Esophagus (tissue), 2 donors: Measurements from ENCODE around the gene CEP295NL. TPM values are rescaled to one million over a fixed set of nuclear protein-coding genes. Genes with fewer than 3 reads are reported as not detected.
"Not testable (repeated sequence)": the region's sequence is repeated elsewhere in the genome, so short reads cannot be mapped to it uniquely, and the experiment has no call there.

Experiments
- H3K27ac ChIP-seq, 2 donors: one replicate each; pipeline ENCODE4 v1.5.1; 2013; ENCODE audit warnings: low read depth in 2 of 2, mild to moderate bottlenecking in 2 of 2, inconsistent platforms in 1 of 2, low read length in 1 of 2, moderate library complexity in 1 of 2
- H3K27me3 ChIP-seq, 2 donors: one replicate each; pipeline ENCODE4 v1.6.1; 2013; ENCODE audit warnings: low read length in 2 of 2, control low read depth in 1 of 2, mild to moderate bottlenecking in 1 of 2; ENCODE audit not compliant: insufficient read depth in 2 of 2, control insufficient read depth in 1 of 2
- H3K36me3 ChIP-seq, 2 donors: one replicate each; pipeline ENCODE4 v1.6.1; 2013; ENCODE audit warnings: low read length in 1 of 2; ENCODE audit not compliant: control insufficient read depth in 2 of 2, insufficient read depth in 2 of 2
- H3K4me1 ChIP-seq, 2 donors: one replicate each; pipeline ENCODE4 v1.6.1; 2013; ENCODE audit warnings: low read length in 1 of 2; ENCODE audit not compliant: control insufficient read depth in 2 of 2, insufficient read depth in 2 of 2
- H3K4me3 ChIP-seq, 2 donors: one replicate each; pipeline ENCODE4 v1.5.1; 2013; ENCODE audit warnings: low read length in 2 of 2, mild to moderate bottlenecking in 2 of 2, low read depth in 1 of 2, moderate library complexity in 1 of 2
- H3K9me3 ChIP-seq, 2 donors: one replicate each; pipeline ENCODE4 v1.6.1; 2013; ENCODE audit warnings: mild to moderate bottlenecking in 2 of 2, low read depth in 1 of 2, low read length in 1 of 2, moderate library complexity in 1 of 2; ENCODE audit not compliant: control insufficient read depth in 2 of 2, insufficient read depth in 1 of 2
- WGBS, 2 donors: extraction: QIAGEN DNeasy Blood & Tissue Kit; methylation state at CpG; one replicate each; pipeline ENCODE4 v1.1.7; 2013; 5-methylcytosine and 5-hydroxymethylcytosine counted together
- polyA plus RNA-seq, 2 donors: library from polyadenylated mRNA; stranded (reverse); fragments of 200-250 nt; gene quantifications; one replicate each; pipeline ENCODE4 v1.2.3, GENCODE V29; 2013
- donor health status: healthy with polysubstance abuse.
- donor health status: Bipolar disorder and iron deficiency.

CEP295NL gene
- polyA plus RNA-seq, 2 donors = 0.25 to 3.5 TPM

DNA sequence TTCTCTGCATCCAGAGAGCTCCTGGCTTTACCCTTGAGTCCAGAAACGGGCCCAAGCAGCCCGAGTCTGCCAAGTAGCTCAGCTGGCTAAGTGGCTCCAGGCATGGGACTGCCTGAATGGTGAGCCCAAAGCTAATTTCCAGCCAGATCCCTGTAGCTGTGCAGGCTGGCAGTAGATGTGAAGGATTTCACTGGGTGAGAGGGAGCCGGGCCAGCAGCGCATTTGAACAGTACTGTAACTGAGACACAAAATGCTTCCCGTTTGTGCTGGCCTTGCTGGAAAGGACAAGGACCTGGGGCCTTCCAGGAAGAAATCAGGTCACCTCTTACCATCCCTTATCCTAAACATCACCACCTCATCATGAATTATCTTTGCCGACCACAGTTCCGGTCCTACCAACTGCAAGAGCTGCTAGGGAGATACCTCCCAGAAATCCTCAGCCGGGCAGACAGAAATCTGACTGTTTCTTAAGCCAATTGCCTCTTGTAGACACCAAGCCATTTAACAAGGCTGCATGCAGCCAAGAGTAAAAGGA lies 18.5 kb upstream of the CEP295NL start:
- Histone ChIP-seq H3K36me3 (no peaks in the 10 kb centered on the region), H3K27me3 (peaks cover 0 to 11% of the 10 kb centered on the region in 2 donors), H3K27ac (peak overlapping the region; percentile 21 to 58), H3K4me3 (peak overlapping the region; percentile 2 to 6), H3K4me1 (peaks cover 6 to 17% of the 10 kb centered on the region in 2 donors), H3K9me3 (no peaks in the 10 kb centered on the region)
- WGBS, 2 donors = 32 to 44% methylated on average over 8 of the region's 8 CpGs

DNA sequence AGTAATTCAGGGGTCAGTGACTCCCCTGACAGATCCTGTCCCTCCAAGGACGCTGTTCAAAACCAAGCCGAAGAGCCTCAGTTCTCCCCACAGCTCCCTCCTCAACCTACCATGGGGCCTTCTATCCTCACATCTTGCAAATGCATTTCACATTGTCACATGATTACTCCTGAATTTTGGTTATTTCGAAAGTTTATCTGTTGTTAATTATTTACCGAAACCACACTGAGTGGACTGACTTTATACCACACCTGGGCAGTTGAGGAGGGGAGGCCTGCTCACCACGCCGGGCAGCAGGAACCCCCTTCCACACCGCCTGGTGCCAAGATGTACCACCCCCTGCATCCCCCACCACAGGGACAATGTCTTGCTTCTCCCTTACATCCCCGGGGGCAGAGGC lies 17.5 kb upstream of the CEP295NL start:
- Histone ChIP-seq H3K27me3 (peaks cover 0 to 9% of the 10 kb centered on the region in 2 donors), H3K4me3 (no peak overlapping the region), H3K4me1 (peaks cover 8 to 25% of the 10 kb centered on the region in 2 donors), H3K9me3 (no peaks in the 10 kb centered on the region), H3K36me3 (no peaks in the 10 kb centered on the region), H3K27ac (no peak overlapping the region)
- WGBS, 2 donors = 72 to 78% methylated on average over 8 of the region's 8 CpGs

DNA sequence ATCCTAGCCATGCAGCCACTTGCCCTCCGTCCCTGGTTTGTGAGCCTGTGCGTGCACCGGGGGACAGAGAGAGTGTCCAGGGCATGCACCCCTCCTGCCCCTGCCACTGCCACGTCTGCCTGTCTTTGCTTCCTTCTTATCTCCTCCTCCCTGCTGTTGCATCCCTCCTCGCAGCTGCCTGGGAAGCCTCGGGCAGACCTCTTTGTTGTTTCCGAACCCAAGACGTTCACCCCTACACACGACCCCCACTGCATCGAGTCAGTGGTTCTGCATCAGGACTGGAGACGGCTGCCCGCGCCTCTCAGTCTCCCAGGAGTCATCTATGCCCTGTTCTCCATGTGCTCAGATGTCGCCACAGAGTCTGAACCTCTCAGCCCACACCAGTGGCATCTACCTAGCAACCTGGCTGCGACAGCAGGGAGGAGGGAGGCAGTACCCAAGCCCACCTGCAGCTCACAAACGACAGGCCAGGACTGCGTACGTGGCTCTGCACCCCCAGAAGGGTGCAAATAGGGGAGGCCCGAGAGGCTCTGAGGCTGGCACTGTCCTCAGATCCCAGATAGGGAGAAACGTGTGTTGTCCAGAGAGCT lies 17.0 kb upstream of the CEP295NL start:
- peak overlapping the region in 1 of 2 donors; percentile 34 for H3K27ac ChIP-seq
- no peaks in the 10 kb centered on the region for H3K36me3 ChIP-seq
- no peaks in the 10 kb centered on the region for H3K9me3 ChIP-seq
- H3K27me3 ChIP-seq = peaks cover 0 to 8% of the 10 kb centered on the region in 2 donors
- WGBS, 2 donors = 74 to 75% methylated on average over 20 of the region's 20 CpGs
- peaks cover 8 to 25% of the 10 kb centered on the region in 2 donors for H3K4me1 ChIP-seq
- no peak overlapping the region for H3K4me3 ChIP-seq

DNA sequence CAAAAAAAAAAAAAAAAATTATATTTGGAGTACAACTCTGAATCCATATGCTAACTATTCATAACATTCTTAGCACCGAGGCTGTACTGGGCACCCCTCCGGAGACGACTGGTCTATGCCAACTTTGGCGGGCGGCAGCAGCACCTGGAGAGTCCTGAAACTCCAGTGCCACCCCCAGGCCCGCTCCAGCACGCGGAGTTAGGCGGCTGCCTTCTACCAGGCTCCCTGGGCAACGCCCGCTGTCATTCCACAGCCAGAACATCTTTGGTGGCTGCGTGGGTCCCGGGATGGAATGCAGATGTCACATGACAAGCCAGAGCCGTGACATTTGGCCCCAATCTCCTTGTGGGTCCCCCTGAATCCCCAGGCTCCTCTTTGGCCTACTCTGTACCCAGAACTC lies 16.0 kb upstream of the CEP295NL start:
- no peaks in the 10 kb centered on the region for H3K9me3 ChIP-seq
- WGBS, 2 donors = 60 to 79% methylated on average over 14 of the region's 14 CpGs
- peak overlapping the region in 1 of 2 donors; percentile 20 for H3K27ac ChIP-seq
- no peak overlapping the region for H3K4me3 ChIP-seq
- no peaks in the 10 kb centered on the region for H3K36me3 ChIP-seq
- peaks cover 8 to 24% of the 10 kb centered on the region in 2 donors for H3K4me1 ChIP-seq
- H3K27me3 ChIP-seq = no peaks in the 10 kb centered on the region

DNA sequence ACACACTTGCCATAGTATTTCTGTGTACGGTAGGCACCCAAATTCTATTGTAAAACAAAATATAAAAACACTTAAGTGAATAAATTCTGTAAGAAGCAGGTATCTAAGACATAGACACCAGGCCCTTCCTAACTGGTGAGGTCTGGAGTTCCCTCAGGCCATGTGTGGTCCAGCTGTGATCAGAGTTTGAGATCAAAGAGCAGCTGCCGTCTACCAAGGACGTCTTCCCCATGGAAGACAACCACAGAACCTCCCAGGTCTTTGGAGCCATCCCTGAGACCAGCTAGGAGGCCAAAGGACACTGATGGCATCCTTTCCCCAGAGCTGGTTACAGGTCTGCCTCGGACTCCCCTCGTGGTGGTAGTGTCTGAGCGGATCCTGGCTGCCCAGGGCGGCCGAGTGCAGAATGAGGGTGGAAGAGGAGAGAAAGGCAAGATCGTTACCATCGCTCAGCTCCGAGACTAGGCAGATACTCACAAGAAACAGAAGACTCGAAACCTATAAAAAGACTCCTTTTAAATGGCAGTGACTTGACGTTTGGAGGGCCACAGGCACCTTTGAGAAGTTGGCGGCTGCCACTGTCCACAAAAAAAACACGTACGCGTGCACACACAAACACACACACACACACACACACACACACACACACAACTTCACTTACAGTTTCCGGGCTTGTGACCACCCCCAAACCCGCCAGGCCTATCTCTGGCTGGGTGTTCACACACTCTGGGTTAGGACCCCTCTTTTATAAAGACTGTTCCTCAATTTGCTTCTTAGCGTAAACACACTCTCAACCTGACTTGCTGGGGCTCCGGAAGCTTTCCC lies 14.7 kb upstream of the CEP295NL start:
- Histone ChIP-seq H3K9me3 (no peaks in the 10 kb centered on the region), H3K4me3 (no peak overlapping the region), H3K27ac (peak overlapping the region; percentile 29 to 34), H3K4me1 (peaks cover 8 to 20% of the 10 kb centered on the region in 2 donors), H3K27me3 (no peaks in the 10 kb centered on the region), H3K36me3 (no peaks in the 10 kb centered on the region)
- 72 to 74% methylated on average over 21 of the region's 21 CpGs for WGBS, 2 donors

DNA sequence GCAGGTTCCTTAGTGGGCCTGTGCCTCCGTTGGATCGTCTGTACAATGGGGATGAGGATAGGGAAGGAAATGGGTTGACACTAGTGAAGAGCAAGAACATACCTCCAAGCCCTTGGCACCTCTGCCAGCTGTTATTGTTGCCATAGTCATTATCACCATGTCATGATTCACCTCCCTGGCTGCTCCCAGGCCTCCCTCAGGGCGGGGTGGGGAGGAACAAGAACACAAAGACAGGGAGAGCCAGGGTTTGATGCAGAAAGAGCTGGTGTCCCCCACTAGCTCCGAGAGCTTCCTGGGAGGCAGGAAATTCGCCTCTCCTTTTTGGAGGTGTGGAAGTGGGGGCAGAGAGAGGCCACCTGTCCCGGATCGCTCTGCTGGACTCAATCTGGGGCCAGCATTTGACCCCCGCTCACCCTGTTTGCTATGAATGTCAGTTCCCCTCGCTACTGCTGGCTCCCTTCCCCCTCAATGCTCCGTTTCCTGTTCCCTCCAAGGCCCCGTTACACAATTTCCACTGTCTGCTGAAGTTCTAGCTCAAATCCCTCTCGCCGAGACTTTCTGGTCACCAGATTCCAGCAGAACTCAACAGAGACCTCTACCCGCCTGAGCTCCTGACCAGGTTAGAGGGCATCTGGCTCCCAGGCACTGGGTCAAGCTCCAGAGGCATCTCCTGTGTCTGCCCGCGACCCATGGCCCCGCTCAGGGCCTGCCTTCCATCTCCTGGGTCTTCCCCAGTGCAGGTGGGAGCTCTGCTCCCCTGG lies 13.1 kb upstream of the CEP295NL start:
- no peaks in the 10 kb centered on the region for H3K9me3 ChIP-seq
- H3K36me3 ChIP-seq = no peaks in the 10 kb centered on the region
- no peaks in the 10 kb centered on the region for H3K27me3 ChIP-seq
- WGBS, 2 donors = 50 to 59% methylated on average over 17 of the region's 17 CpGs
- peaks cover 8 to 17% of the 10 kb centered on the region in 2 donors for H3K4me1 ChIP-seq
- H3K4me3 ChIP-seq = no peak overlapping the region
- peak overlapping the region; percentile 66 to 70 for H3K27ac ChIP-seq

DNA sequence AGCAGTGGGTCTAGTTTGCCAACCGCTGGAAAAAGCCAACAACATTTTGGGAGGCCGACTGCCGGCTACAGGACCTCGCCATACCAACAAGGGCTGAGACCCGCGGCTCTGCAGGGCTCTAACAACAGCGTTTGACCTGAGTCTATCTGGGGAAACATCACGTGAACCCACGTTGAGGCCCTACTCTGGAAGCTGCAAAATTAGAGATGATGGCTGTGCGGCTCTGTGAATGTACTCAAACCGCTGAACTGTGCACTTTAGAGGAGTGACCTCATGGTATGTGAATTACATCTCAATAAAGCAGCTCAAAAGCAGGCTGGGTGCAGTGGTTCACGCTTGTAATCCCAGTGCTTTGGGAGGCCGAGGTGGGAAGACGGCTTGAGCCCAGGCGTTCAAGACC lies 10.1 kb upstream of the CEP295NL start:
- no peak overlapping the region for H3K4me3 ChIP-seq
- 89 to 94% methylated on average over 15 of the region's 15 CpGs for WGBS, 2 donors
- no peaks in the 10 kb centered on the region for H3K27me3 ChIP-seq
- no peaks in the 10 kb centered on the region for H3K36me3 ChIP-seq
- H3K9me3 ChIP-seq = no peaks in the 10 kb centered on the region
- H3K27ac ChIP-seq = no peak overlapping the region
- peaks cover 8 to 13% of the 10 kb centered on the region in 2 donors for H3K4me1 ChIP-seq

DNA sequence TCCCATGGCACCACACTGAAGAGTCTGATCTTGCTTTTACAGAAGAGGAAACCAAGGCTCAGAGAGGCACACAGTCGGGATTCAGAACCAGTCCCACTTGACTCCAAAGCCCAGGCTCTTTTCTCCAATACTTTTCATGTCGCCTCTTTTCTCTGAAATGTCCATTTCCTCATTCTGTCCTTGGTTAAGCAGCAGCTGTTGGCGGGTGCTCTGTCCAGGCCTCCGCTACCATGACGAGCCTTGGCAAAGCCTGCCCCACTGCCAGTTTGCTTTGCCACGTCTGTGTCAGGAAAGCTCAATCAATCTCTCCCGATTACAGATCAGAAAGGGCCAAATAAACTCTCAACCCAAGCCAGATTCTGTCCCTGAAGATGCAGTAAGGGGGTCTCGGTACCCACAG lies 9.1 kb upstream of the CEP295NL start:
- Histone ChIP-seq H3K27me3 (no peaks in the 10 kb centered on the region), H3K36me3 (no peaks in the 10 kb centered on the region), H3K4me1 (peaks cover 5 to 10% of the 10 kb centered on the region in 2 donors), H3K27ac (no peak overlapping the region), H3K9me3 (no peaks in the 10 kb centered on the region), H3K4me3 (no peak overlapping the region)
- 81 to 84% methylated on average over 8 of the region's 8 CpGs for WGBS, 2 donors

DNA sequence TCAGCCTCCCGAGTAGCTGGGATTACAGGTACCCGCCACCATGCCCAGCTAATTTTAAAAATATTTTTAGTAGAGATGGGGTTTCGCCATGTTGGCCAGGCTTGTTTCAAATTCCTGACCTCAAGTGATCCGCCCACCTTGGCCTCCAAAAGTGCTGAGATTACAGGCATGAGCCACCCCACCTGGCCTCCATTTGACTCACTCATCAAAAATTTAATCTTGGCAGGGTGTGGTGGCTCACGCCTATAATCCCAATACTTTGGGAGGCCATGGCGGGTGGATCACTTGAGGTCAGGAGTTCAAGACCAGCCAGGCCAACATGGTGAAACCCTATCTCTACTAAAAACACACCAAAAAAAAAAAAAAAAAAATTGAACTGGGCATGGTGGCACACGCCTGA lies 8.5 kb upstream of the CEP295NL start:
- H3K9me3 ChIP-seq, H3K4me1 ChIP-seq, H3K36me3 ChIP-seq, H3K27me3 ChIP-seq, H3K4me3 ChIP-seq, H3K27ac ChIP-seq: not testable (repeated sequence)
- WGBS, 2 donors = 84 to 86% methylated on average over 7 of the region's 7 CpGs
